GM12878 (cell line): ENCODE data around the gene GNPTG. TPM values are rescaled to one million over a fixed set of nuclear protein-coding genes. Genes with fewer than 3 reads are reported as not detected.

ENCODE experiments used
- ATAC-seq: fragments of 200-7000 bp; cut with Tn5 transposase; 3 replicates; pipeline ENCODE4 v1.9.1; 2020; ENCODE audit warnings: mild to moderate bottlenecking, moderate library complexity
- BruUV-seq: library from RNA; stranded (reverse); fragments of 400-500 nt; replicated peaks from 2 replicates; lab custom pipeline; 2021; lab: Mats Ljungman, UMichigan
- CTCF ChIA-PET: fragments of 300-600 bp; sonication (Branson Sonifier 250); formaldehyde crosslinking; extraction: SDS; loops from one replicate; lab custom pipeline; 2021; ENCODE audit warnings: inconsistent platforms; lab: Yijun Ruan, JAX
- POLR2A ChIA-PET: fragments of 350-600 bp; formaldehyde crosslinking; extraction: SDS; loops from one replicate; lab custom pipeline; 2021; ENCODE audit warnings: inconsistent platforms; lab: Charles Lee
- RAD21 ChIA-PET: fragments of 300-600 bp; sonication (Branson Sonifier 250); formaldehyde crosslinking; loops from one replicate; lab custom pipeline; 2023; ENCODE audit warnings: antibody characterized with exemption; ENCODE audit not compliant: unreplicated experiment; lab: Charles Lee
- SMC1A ChIA-PET: fragments of 300-600 bp; sonication (Branson Sonifier 250); formaldehyde crosslinking; loops from one replicate; lab custom pipeline; 2023; ENCODE audit not compliant: unreplicated experiment, uncharacterized antibody; lab: Charles Lee
- DNase-seq: peaks from one replicate; pipeline ENCODE4 v3.0.0-alpha.2; 2011; ENCODE audit warnings: low read depth, low spot score
- FAIRE-seq: peaks from 3 replicates; lab custom pipeline; 2011; peaks lifted over from hg19 to GRCh38; lab: Jason Lieb, UNC
- H2AFZ ChIP-seq: 2 replicates; pipeline ENCODE4 v1.6.0; 2011; ENCODE audit warnings: low read depth, low read length, control low read depth; ENCODE audit not compliant: control insufficient read depth
- H3K27ac ChIP-seq: 2 replicates; pipeline ENCODE4 v1.5.1; 2011; ENCODE audit warnings: control low read depth; ENCODE audit not compliant: control insufficient read depth, insufficient read depth
- H3K27me3 ChIP-seq, 2 experiments: replicated peaks in 1 of 2; 2 replicates each; pipeline versions ENCODE4 v1.6.0 to v1.6.1; 2011; ENCODE audit warnings: low read length in 1 of 2; ENCODE audit not compliant: control insufficient read depth in 2 of 2, insufficient read depth in 2 of 2
- H3K36me3 ChIP-seq, 2 experiments: 2 replicates each; pipeline ENCODE4 v1.5.1; 2011; ENCODE audit warnings: low read length in 1 of 2; ENCODE audit not compliant: control insufficient read depth in 2 of 2, insufficient read depth in 2 of 2
- H3K4me1 ChIP-seq: 2 replicates; pipeline ENCODE4 v1.6.1; 2011; ENCODE audit warnings: mild to moderate bottlenecking, low read length, moderate library complexity, mixed read lengths; ENCODE audit not compliant: control insufficient read depth, insufficient read depth
- H3K4me2 ChIP-seq: 2 replicates; pipeline ENCODE4 v1.6.0; 2011; ENCODE audit warnings: control low read depth; ENCODE audit not compliant: control insufficient read depth, insufficient read depth
- H3K4me3 ChIP-seq: fragments of 200-600 bp; sonication (generic); 2 replicates; pipeline ENCODE4 v1.5.1; 2016
- H3K79me2 ChIP-seq: 2 replicates; pipeline ENCODE4 v1.6.0; 2011; ENCODE audit warnings: low read length; ENCODE audit not compliant: control insufficient read depth, insufficient read depth
- H3K9ac ChIP-seq: 2 replicates; pipeline ENCODE4 v1.8.0; 2011; ENCODE audit warnings: low read length, control low read depth, mixed read lengths; ENCODE audit not compliant: control insufficient read depth, insufficient read depth
- H3K9me3 ChIP-seq: replicated peaks from 3 replicates; pipeline ENCODE4 v1.5.1; 2011; ENCODE audit warnings: mild to moderate bottlenecking, low read length; ENCODE audit not compliant: control insufficient read depth, insufficient read depth
- H4K20me1 ChIP-seq: 2 replicates; pipeline ENCODE4 v1.6.0; 2011; ENCODE audit not compliant: control insufficient read depth, insufficient read depth
- CHD1 ChIP-seq: IDR thresholded peaks from 2 replicates; pipeline ENCODE4 v1.6.1; 2012; ENCODE audit warnings: low read depth, low read length, improper control_type of control experiment
- E2F8 ChIP-seq: fragments of 450-650 bp; IDR thresholded peaks from 2 replicates; pipeline ENCODE4 v1.6.1; 2018; ENCODE audit warnings: mild to moderate bottlenecking, low read depth, moderate library complexity; ENCODE audit not compliant: partially characterized antibody
- PKNOX1 ChIP-seq: fragments of 450-650 bp; IDR thresholded peaks from 2 replicates; pipeline ENCODE4 v1.6.1; 2016; ENCODE audit warnings: mild to moderate bottlenecking
- SMAD5 ChIP-seq: IDR thresholded peaks from 2 replicates; pipeline ENCODE4 v1.6.1; 2016; ENCODE audit warnings: antibody characterized with exemption, low read depth
- SMARCA5 ChIP-seq: fragments of 450-650 bp; IDR thresholded peaks from 2 replicates; pipeline ENCODE4 v1.6.1; 2017; ENCODE audit warnings: mild to moderate bottlenecking
- SREBF2 ChIP-seq: IDR thresholded peaks from 2 replicates; pipeline ENCODE4 v1.6.1; 2012; ENCODE audit warnings: mild to moderate bottlenecking, low read length
- ZNF217 ChIP-seq: fragments of 450-650 bp; IDR thresholded peaks from 2 replicates; pipeline ENCODE4 v1.6.1; 2017; ENCODE audit warnings: antibody characterized with exemption, mild to moderate bottlenecking
- WGBS: methylation state at CpG from one replicate; pipeline ENCODE4 v1.1.6; 2016; ENCODE audit warnings: low lambda C conversion rate; ENCODE audit not compliant: insufficient replicate concordance, insufficient coverage; ENCODE audit errors: missing lambda C conversion rate; 5-methylcytosine and 5-hydroxymethylcytosine counted together
- in situ Hi-C: fragments of 300-500 bp; cut with MboI; formaldehyde crosslinking; loops from 9 replicates; pipeline ENCODE4 v1.14.3; 2018; ENCODE audit warnings: mixed read lengths
- intact Hi-C: fragments of 100-400 bp; cut with micrococcal nuclease; formaldehyde crosslinking; loops from one replicate; pipeline ENCODE4 v1.14.2; 2022; ENCODE audit not compliant: unreplicated experiment
- polyA plus RNA-seq, 11 experiments: library from polyadenylated mRNA; depleted of rRNA in 4 of 11; unstranded in 6 of 11; stranded (reverse) in 5 of 11; fragments of >200 nt; fragmentation: Nextera tagmentation in 4 of 11; fragmentation: Illumina TruSeq in 1 of 11; extraction: Ambion mirVana in 4 of 11; extraction: Trizol in 1 of 11; gene quantifications; 1 replicate in 1 of 11; 2 replicates in 10 of 11; pipeline versions ENCODE4 v1.2.1 to v1.2.3, GENCODE V29; 2011 to 2016; ENCODE audit warnings: inconsistent platforms in 2 of 11, missing spikeins in 2 of 11, low read depth in 1 of 11
- total RNA-seq, 4 experiments: library from RNA; depleted of rRNA in 3 of 4; stranded (reverse); fragments of >200 nt in 3 of 4; fragmentation: Illumina TruSeq in 1 of 4; extraction: Trizol in 1 of 4; gene quantifications; 2 replicates each; pipeline versions ENCODE4 v1.2.1 to v1.2.3, GENCODE V29; 2013 to 2021
- TF ChIP-seq, protein P1 (sequence below): IDR thresholded peaks from 2 replicates; pipeline ENCODE4 v1.6.1; 2011; ENCODE audit warnings: mild to moderate bottlenecking, low read depth, low read length, moderate library complexity; ENCODE audit not compliant: insufficient replicate concordance
- TF ChIP-seq, protein P2 (sequence below): IDR thresholded peaks from 2 replicates; pipeline ENCODE4 v1.6.1; 2011; ENCODE audit warnings: borderline replicate concordance, low read depth, mild to moderate bottlenecking, moderate library complexity, mixed read lengths, low read length; ENCODE audit not compliant: insufficient read depth; ENCODE audit errors: extremely low read length

Gene GNPTG
- total and polyA plus RNA-seq, 10 of the 15 experiments (the other 5 are each of a cell fraction or from before 2014, with no cell fraction given) = 0.80 to 32.6 (median 20.9) TPM

DNA sequence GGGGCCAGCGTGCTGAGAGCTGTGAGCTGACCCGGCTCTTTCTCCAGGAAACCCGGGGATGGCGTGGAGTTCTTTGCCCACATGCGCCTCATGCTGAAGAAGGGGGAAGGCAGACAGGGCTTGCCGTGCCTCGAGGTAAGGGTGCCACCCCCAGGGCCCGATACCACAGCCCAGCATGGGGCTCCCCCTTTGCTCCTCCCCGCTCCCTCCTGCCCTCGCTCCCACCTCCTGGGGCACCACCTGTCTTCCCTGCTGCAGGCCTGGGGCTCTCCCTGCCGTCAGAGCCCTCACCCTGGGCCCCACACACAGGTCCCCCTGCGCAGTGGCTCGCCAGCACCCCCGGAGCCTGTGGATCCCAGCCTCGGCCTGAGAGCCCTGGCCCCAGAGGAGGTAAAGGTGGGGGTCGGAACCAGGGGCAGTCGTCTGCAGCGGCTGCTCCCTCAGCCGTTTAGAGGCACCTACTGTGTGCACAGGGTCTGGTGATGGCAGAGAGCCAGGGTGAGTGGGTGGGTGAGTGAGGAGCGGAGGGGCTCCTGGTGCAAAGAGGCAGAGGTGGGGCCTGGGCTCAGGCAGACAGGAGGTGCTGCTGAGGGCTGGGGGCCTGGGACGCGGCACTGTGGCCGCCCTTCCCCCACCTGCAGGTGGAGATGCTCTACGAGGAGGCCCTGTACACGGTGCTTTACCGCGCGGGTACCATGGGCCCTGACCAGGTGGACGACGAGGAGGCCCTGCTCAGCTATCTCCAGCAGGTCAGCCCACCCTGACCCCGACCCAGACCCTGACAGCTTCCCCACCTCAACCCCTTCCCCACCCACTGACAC lies 12.7 kb upstream of the GNPTG start (continued):
- TF ChIP-seq E2F8 = no peak
- TF ChIP-seq PKNOX1 = no peak
- no peak for TF ChIP-seq CHD1
- TF ChIP-seq SMAD5 = no peak

GRCh38 chr16:1340730-1341494 lies 10.8 kb upstream of the GNPTG start:
- no peak overlapping the region for H3K4me3 ChIP-seq
- CTCF ChIA-PET = no interaction called here
- intact Hi-C loops = no loop called here
- TF ChIP-seq, protein P1, sequence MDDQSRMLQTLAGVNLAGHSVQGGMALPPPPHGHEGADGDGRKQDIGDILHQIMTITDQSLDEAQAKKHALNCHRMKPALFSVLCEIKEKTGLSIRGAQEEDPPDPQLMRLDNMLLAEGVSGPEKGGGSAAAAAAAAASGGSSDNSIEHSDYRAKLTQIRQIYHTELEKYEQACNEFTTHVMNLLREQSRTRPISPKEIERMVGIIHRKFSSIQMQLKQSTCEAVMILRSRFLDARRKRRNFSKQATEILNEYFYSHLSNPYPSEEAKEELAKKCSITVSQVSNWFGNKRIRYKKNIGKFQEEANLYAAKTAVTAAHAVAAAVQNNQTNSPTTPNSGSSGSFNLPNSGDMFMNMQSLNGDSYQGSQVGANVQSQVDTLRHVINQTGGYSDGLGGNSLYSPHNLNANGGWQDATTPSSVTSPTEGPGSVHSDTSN = no peak
- TF ChIP-seq SMARCA5 = no peak
- TF ChIP-seq, protein P2, sequence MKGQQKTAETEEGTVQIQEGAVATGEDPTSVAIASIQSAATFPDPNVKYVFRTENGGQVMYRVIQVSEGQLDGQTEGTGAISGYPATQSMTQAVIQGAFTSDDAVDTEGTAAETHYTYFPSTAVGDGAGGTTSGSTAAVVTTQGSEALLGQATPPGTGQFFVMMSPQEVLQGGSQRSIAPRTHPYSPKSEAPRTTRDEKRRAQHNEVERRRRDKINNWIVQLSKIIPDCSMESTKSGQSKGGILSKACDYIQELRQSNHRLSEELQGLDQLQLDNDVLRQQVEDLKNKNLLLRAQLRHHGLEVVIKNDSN = no peak
- no peak for TF ChIP-seq ZNF217
- TF ChIP-seq SREBF2 = no peak
- BruUV-seq = no TSS peak
- H3K36me3 ChIP-seq = no peaks in the 10 kb centered on the region
- RAD21 ChIA-PET = no interaction called here
- no peak for DNase-seq
- peaks cover 0 to under 1% of the 10 kb centered on the region in 2 experiments; a peak in 2 of 4 replicates for H3K27me3 ChIP-seq
- no peaks in the 10 kb centered on the region for H3K79me2 ChIP-seq
- H3K9me3 ChIP-seq = no peaks in the 10 kb centered on the region
- no peak for ATAC-seq
- H3K4me1 ChIP-seq = peaks cover 11% of the 10 kb centered on the region
- 60% methylated on average over 36 of the region's 36 CpGs for WGBS
- no peaks in the 10 kb centered on the region for H4K20me1 ChIP-seq
- no peak for FAIRE-seq
- SMC1A ChIA-PET = no interaction called here
- H3K9ac ChIP-seq = no peak overlapping the region
- in situ Hi-C loops = no loop called here
- H3K4me2 ChIP-seq = no peak overlapping the region
- H3K27ac ChIP-seq = no peak overlapping the region
- POLR2A ChIA-PET = no interaction called here
- H2AFZ ChIP-seq = no peak overlapping the region
